Activated T-helper 1 cell treated with Interleukin-2 at 50 U/mL for 16 hours (primary cell): Measurements from ENCODE around the gene SHB.

Source experiments
- DNase-seq: peaks from one replicate; pipeline ENCODE4 v3.0.0-alpha.2; 2020; ENCODE audit warnings: low read depth

SHB gene

DNA sequence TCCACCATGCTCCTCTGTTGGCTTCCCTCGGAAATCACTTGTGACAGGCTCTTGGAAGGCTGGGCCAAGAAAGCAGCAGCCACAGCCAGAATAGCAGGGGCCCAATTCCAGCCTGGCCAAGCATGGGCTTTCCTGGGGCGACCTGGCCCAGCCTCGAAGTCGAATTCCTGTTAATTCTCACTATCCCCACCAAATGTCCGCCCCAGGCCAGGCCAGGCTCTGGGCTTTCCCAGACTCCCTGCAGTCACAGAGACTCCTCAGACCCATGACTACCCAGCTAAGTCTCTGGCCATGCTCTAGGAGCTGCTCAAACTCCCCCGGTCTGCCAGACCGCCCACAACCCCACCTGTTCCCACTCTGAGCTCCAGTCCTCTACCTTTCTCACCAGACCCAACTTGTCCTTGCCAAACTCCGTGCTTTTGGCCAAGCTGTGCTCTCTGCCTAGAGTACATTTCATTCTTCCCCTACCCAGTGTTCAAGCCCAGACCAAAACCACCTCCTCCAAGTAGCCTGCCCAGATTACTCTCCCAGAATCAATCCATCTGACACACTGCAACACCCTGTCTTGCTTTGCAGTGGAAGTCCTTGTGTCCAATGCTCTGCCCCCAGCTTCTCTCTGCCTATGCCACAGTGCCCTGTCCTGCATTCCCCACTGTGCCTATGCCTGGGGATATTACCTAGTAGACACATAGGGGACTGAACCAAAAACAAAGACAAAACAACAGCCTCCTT lies 26.2 kb downstream of the SHB start:
- DNase-seq = no peak

DNA sequence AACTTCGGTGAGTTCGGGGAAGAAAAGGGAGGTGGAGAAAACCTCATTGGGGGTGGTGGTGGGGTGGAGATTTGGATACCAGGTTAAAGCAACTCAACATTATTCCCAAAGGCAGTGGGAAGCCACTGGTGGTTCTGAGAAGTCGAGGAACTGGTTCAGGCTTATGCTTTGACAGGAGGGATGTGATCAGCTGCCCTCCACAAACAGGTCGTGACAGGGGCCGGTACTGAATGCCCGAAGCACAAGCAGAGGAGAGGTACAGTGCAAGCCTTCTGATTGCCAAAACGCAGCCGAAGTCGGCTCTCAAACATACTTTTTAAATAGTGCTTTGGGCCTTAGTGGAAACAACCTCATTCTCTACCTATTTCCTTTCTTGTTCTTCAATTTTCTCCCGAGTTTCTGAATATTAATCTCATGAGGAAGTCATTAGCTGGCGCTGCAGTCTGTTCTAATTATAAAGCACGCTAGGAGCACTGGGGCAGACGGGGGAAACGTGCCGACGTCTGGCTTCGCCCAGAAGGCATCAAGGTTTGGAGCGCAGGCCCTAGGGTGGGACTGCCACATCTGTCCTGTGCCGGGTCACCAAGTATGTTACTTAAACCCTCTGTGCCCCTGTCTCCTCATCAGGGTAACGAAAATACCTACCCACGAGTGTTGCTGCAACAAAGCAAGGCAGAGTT lies 27.3 kb downstream of the SHB start:
- no peak for DNase-seq

DNA sequence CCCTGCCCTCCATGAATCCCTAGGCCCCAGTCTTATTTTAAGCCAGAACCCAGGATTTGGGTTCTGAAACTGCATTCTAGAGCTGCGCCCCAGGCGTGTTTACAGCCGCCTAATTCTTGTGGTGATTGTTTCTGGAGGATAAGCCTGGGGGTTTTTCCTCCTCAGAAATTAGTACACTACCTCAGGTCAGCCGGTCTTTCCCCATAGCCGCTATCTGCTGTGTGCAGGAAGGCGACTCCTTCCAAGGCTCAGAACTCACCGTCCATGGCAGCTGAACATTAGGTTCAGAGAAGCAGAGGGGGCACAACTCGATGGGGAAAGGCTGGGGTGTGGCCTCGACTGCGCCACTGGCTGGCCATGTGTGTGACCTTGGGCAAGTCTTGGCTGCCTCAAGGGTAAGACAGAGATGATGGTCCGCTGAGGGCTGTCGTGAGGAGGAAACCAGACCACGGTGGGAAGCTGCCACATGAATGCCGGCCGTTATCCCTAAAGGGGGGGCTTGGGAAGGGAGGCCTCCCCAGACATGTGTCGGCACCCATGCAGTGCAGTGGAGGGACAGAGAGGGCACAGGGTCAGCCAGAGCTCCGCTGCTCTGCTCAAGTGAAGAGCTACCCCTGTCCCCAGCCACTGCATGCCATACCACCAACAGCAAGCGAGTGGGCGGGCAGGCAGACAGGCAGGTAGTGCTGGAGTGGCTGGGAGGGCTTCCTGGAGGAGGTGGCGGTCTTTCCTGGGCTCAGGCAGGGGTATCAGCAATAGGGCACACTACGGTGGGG lies 28.9 kb downstream of the SHB start:
- no peak for DNase-seq

DNA sequence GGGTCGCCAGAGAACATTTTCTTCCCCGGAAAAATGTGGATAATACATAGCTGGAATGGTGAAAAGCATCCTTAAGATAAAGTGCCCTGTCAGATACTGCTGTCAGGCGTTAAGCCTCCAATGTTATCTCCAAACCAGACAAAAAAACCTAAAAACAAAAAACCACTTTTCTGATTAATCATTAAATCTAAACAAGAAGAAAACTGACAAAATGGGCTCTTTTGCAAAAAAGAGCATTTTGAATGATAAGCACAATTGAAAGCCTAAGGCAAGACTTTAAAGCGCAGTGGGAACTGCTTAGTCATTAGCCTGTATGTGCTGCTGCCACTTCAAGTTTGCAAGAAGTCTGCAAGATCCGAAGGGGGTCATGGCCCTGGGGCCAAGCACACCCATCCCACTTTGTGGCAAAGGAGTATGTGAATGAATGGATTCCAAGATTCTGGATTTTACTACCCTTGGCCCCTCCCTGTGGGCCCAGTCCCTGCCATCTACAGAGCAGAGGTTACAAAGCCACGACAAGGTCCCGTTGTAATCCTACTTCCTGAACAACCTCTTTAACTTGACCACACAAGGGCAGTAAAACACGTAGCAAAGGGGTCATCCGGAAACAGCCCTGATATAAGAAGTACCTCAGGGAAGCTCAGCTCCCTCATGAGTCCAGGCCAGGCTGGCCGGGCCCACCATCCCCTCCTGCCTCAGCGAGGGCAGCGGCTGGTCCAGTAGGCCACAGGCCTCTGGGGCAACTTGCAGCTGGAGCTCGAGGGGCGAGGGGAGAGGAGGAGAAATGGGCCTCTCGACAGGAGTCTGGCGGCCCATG lies 29.7 kb downstream of the SHB start:
- no peak for DNase-seq

DNA sequence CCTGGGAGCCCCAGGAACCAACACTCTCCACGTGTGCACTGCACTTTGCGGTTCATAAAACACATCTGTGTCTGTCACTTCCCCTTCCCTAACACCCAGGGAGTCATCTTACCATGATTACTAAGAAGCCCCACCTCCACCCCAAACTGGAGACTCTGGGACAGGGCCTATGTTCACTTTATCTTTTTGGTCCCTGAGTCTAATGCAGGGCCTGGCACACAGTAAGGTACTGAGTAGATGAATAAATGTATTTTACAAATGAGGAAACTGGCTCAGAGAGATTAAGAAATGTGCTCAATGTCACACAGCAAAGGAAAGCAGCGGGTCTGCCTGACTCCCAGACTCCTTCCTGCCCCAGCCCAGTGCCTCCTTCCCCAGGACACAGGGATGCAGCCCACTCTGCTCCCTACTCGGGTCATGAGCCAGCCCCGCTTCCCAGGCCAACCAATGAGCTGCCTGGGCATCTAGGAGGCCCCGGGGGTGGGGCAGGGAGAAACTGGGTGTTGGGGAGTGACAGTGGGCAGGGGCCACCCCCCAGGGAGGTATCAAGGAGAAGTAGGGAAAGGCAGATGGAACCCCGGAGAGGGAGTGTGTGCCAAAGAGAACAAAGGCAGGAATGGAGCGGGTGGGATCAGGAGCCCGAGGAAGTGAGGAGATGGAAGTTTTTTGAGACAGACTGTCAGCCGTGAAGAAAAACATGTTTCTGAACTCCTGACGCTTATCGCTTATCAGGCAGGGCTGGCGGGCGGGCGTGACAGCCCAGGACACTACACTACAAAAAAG lies 30.5 kb downstream of the SHB start:
- no peak for DNase-seq

DNA sequence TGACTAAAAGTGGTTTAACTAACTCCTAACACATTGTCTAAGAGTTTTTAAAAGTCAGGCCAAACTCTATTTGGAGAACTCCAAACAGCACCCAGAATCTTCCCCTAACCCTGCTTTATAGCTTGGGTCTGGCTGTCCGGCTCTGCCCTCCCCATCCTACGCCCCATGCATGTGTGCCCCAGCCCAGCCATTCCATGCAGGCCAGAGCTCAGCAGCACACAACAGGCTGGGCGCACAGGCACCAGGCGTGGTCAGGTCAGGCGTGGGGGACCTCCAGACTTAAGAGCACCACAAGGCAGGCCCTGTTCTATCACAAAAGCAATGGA lies 31.1 kb downstream of the SHB start:
- no peak for DNase-seq

DNA sequence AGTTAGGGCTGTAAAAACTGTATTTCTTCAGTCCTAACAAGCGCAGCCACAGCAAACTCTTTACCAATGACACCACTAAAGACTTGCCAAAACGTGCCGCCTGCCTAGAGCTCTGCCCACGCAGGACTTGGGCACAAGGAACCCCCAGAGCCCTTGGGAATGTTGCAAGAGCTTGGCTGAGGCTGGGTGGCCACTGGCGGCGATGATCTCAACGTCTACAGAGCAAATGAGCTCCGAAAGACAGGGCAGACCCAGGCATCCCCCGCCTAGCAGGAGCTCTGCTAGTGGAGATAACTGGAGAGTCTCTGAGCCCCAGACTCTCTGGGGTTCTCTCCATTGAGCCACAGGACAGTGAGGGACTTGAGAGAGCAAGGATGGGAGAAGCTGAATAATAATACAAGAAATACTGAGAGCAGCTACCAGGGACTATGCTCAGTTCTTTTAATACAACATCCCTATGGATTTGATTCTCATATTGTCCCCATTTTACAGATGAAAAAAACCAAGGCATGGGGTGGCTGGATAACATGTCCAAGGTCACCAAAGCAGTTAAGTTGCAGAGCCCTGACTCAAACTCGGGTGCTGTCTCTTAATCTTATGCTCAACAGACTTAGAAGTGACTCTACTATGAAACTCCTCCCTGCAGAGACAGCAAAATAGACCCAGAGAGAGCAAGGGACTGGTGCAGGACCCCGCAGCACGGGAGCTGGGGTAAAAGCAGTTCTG lies 32.5 kb downstream of the SHB start:
- no peak for DNase-seq

DNA sequence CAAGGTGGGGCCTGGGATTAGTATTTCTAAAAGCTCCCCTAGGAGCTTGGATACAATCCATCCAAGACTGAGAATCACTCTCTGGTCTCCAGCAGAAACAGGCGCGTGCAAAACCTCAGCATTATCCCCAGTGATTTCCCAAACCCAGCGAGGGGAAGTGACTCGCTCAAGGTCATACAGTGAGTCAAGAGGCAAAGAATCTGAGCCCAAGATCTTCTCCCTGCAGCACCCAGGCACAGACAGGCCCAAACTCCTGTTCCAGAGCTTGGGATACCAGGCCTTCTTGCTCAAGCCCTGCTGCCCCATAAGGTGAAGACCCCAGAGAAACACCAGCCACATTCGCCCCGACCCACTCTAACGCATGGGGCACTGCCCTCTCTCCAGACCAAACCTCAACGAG lies 33.2 kb downstream of the SHB start:
- no peak for DNase-seq

DNA sequence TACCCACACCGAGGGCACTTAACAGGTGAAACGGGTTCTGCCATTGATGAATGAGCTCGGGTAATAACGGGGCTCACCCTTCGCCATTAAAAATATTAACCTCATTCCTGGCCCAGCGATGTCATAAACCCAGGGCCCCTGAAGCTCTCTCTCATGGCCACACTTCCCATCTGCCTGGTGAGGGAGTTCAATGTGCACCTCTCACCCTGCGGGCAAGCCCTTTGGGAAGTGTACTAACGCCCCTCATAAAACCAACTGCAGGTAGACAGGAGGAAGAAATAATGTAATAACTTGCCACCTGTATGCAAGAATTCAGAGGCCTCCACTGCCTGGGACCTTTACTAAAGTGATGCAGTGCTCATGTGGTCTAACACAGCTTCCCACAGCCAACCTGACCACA lies 35.1 kb downstream of the SHB start:
- no peak for DNase-seq

DNA sequence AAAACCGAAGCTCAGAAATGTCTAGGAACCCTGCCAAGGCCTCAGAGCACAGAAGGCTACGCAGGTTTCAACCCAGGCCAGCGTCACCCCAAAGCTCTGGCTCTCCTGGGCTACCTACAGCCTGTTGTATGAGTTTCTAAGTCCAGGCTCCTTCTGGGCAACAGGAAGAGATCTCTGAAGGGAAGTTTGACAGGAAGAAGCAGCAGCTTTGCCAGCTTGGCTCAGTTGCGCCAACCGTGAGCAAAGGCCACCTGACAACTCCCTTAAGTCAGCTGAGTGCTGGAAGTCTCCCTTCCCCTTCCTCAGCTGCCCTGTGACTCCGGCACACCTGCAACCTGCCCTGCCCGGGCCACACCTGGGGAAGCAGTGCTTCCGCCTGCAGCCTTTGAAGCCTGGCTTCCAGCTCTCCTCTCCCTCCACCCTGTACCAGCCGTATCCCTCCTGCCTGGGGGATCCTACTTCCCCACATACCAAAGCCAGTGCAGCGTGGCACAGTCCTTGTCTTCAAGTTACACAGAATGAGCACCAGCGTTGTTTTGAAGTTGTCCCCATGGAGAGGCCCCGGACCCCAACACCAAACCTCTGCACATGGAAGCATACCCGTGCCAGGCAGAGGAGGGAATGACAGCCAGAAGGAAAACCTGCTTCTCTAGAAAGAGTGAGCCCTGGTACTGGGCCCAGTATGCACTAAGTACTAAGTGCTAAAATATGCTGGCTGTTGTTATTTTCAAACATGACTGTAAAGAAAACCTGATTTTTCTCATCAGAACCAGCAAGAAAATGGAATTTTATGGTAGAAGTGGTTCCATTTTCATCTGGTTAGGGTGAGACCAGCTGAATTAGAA lies 36.5 kb downstream of the SHB start:
- DNase-seq = no peak

DNA sequence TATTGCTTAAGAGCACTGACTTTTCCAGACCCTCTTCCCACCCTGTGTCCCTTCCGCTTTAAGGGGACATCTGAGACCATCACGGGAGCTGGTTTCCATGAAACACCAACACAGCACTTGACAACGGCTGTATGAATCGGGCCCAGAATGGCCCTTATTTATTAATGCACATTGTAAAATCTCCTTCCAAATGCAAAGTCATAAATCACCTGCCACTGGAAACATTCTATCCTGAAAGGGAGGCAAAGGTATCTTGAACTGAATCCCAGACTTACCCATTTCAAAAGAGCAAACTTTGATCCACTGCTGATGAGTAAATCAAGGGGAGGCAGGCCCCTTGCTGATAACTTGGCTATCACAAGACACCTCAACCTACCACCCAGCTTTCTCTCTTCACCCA lies 37.4 kb downstream of the SHB start:
- DNase-seq = no peak

DNA sequence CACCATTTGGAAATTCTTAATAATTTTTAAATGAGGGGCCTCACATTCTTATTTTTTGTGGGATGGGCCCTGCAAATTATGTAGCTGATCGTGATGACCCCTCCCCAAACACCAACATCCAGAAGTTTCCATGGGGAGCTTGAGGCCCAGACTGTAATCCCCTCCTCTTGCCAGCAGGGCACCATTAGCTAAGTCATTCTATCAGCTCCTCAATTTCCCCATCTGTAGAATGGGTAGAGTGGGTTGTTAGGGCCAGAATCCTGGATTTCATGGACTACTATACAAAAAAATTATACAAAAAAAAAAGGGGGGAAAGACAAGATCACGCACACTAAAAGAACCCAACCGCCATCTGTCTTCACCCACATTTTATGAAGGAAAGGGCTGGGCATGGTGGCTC lies 38.4 kb downstream of the SHB start:
- no peak for DNase-seq

DNA sequence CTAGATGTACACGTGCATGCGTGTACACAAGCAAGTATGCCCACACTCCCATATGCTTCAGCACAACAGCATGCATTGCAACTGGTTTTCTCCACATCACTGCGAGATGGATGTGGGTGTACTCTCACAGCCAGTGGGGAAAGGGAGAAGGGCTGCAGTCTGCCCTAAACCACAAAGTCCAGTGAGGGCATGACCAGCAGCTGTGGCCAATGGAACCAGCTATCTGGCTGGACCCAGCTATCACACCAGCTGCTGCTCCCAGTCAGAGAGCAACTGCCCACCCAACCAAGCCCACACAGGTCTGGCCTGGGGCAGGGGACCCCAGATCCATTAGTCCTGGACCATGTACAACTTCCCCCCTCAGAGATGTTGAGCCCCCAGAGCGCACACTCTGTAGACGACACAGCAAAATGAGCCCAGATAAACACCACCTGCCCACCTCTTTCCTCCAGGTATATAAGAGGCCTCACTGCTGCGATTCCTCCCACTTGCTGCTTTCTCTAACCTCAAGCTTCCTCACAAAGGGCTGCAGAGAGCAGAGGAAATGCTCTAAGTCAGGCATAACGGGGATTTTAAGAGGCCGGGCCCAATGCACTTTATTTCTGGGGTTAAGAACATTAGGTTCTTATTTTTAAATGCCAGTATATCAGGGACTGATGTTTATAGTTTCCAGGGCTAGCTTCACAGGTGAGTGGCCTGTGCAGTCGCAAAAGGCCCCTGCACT lies 39.0 kb downstream of the SHB start:
- no peak for DNase-seq

DNA sequence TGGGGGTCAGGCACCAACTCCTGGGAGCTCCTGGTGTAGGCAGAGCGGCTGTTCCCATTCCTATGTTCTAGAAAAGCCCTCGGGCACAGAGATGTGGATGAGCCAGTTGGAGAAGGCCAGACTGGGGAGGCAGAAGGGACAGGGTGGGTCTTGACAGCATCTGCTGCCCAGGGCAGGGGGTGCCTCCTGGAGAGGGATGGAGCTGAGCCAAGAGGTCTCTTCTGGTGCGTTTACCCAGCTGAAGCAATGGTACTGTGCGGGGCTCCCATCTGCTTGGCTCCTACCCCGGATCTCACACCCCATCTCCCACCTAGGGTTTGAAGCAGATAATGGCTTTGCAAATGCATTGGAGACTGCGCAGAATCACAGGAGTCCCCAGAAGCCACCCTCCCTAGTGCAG lies 41.3 kb downstream of the SHB start:
- no peak for DNase-seq

DNA sequence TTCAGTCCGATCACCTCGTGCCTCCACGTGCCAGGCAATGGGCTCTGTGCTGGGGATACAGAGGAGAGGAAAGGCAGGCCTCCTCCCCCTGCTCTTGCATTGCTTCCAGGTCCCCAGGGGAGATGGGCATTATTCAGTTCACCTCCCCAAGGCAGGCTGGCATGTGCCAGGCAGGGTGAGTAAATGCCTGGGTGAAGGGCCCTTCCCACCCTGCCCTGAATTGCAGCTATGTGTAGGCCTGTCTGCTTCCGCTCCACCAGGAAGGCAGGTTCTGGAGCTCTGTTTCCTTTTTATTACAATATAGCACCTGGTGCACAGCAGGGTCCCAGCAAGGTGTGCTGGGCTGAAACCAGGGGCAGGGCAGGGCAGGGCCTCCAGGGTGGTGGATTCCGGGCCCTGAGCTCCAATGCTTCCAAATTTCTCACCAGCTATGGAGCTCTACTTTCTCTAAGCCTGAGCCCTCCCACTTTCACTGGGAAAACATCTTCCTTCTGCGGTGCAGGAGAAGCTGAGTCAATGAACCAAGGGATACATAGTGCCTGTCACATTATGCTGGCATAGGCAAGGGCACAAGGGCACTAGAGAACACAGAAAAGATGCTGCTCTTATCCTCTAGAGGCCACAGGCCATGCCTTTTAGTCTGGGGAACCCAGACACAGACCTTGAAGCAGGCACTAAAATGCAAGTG lies 42.0 kb downstream of the SHB start:
- no peak for DNase-seq

DNA sequence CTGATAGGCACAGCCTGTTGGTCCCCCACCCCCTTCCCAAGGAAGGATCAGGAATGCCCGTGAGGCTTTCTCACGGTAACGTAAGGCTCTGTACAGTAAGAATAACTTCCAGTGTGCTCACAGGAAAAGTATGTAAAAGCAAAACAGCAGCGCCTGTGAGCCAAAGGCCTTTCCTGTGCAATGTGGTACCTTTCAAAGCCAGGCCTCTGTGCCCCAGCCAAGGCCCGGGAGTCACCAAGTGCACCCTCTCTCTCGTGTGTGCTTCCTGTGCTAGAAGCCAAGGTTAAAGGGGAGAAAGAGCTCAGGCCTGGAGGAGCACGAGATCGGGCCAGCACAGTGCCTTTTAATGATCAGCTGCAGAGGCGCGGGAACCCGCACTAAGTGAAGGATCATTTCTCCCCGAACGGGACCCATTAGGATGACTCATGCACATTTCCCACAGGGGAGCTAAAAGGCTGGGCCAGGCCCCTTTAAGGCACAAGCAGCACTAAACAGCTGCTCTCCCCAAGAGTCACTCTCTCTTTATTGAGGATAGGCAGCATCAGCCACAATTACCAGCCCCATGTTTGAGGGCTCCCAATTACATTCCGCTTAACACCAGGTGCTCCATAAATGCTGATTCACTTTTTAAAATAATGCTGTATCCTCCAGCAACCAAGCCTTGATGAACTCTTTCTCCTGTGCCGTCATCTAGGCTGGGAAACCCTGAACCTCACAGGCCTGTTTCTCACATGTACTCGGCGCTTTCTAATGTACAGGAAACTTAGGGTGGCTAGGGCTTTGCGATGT lies 42.8 kb downstream of the SHB start:
- no peak for DNase-seq

DNA sequence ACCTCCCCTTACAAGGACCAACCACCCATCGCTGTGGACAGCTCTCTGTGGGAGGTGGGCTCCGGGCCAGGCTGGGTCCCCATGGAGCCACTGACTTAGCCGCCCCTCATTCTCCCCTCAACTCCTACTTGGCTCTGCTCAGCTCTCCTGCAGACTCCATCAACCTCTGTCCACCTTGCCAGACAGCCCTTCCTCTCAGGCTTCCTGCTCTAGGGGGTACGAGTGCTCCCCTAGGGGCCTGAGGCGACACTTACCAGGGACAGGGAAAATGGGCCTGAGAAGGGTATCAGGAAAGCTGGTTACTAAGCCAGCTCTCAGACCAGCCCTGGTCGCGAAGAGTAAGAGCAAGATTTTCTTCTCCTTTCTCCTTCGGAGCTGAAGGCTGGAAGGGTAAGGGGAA lies 43.9 kb downstream of the SHB start:
- no peak for DNase-seq
